ENCODE results near the gene LSM2.

Gene LSM2

DNA sequence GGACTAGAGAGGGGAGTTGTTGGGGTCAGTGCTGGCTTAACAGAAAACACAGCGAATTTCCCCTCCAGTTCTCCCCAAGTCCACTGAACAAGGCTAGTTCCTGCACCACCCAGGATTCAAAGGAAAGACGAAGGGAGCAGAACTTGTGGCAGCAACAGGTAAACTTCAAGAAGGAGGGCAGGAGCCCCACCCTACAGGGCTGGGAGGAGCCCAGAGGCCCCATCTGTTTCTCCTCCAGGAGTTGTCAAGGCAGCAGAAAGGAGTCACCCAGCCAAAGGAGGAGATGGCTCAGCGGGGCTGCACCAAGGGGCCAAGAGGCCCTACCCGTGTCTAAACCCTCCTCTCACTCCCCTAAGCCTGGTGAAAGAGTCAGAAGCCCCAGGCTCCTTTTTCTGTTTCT lies 42.6 kb downstream of the LSM2 start:
- no peak overlapping the region for H3K27ac ChIP-seq (ENCODE audit: low read length)
- no peaks in the 10 kb centered on the region for H3K27me3 ChIP-seq (ENCODE audit: low read depth, low read length)
- no peaks in the 10 kb centered on the region for H4K20me1 ChIP-seq (ENCODE audit: insufficient read depth, low read length)

GRCh38 chr6:31763619-31763940 lies 43.2 kb downstream of the LSM2 start:
- H3K36me3 ChIP-seq (replicated peaks; ENCODE audit: low read depth, low read length) = peaks cover 4% of the 10 kb centered on the region

More for the DNA sequence above, 42.6 kb downstream of the LSM2 start:
- no peak overlapping the region for H3K9ac ChIP-seq (ENCODE audit: low read length)
- H3K4me1 ChIP-seq (ENCODE audit: low read length) = no peaks in the 10 kb centered on the region
- no peak for TF ChIP-seq EZH2phosphoT487 (IDR thresholded peaks at IDR 0.05; ENCODE audit: low read depth)
- TF ChIP-seq, protein P1, sequence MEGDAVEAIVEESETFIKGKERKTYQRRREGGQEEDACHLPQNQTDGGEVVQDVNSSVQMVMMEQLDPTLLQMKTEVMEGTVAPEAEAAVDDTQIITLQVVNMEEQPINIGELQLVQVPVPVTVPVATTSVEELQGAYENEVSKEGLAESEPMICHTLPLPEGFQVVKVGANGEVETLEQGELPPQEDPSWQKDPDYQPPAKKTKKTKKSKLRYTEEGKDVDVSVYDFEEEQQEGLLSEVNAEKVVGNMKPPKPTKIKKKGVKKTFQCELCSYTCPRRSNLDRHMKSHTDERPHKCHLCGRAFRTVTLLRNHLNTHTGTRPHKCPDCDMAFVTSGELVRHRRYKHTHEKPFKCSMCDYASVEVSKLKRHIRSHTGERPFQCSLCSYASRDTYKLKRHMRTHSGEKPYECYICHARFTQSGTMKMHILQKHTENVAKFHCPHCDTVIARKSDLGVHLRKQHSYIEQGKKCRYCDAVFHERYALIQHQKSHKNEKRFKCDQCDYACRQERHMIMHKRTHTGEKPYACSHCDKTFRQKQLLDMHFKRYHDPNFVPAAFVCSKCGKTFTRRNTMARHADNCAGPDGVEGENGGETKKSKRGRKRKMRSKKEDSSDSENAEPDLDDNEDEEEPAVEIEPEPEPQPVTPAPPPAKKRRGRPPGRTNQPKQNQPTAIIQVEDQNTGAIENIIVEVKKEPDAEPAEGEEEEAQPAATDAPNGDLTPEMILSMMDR (IDR thresholded peaks at IDR 0.05; ENCODE audit: low read depth, low read length) = no peak
- no peaks in the 10 kb centered on the region for H3K79me2 ChIP-seq (ENCODE audit: low read length)
- H3K4me3 ChIP-seq (ENCODE audit: low read length) = no peak overlapping the region
- H2AFZ ChIP-seq (ENCODE audit: low read depth, low read length) = no peak overlapping the region
- H3K36me3 ChIP-seq (replicated peaks; ENCODE audit: low read depth, low read length) = peaks cover 4% of the 10 kb centered on the region
- H3K9me3 ChIP-seq (ENCODE audit: insufficient read depth, low read length) = no peaks in the 10 kb centered on the region
- H3K4me2 ChIP-seq (ENCODE audit: low read length) = no peak overlapping the region

DNA sequence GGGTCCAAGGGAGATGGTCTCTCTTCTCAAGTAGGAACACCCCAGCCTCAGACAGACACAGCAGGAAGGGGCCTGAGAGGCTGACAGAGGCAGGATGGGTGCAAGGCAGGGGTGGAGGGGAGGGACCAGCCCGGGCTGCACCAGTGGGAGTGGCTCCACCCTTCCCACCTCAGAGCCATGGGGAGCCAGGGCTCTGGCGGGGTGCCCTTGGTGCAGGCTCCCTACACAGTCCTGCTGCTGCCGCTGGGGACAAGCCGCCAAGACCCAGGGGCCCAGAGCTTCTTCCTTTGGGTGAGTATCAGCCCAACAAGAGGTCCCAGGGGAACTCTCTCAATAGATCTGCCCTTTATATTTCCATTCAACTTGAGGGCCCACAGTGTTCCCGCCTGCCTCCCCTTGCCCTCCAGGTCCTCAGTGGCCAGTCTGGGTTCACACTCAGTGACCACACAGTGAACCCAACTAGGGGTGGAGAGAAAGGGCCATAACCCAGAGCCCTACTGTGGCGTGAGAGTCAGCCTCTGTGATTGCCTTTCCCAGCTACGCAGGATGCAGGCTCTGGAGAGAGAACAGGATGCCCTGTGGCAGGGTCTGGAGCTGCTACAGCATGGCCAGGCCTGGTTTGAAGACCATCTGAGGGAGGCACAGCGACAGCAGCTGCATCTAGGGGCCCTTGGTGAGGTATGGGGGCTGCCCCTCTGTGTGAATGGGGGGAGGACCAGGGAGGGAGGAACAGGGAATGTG lies 43.7 kb downstream of the LSM2 start:
- Histone ChIP-seq H3K4me3 (ENCODE audit: low read length) (no peak overlapping the region), H3K79me2 (ENCODE audit: low read length) (no peaks in the 10 kb centered on the region), H3K27me3 (ENCODE audit: low read depth, low read length) (no peaks in the 10 kb centered on the region), H3K36me3 (replicated peaks; ENCODE audit: low read depth, low read length) (peaks cover 4% of the 10 kb centered on the region), H3K9ac (ENCODE audit: low read length) (no peak overlapping the region), H3K4me1 (ENCODE audit: low read length) (no peaks in the 10 kb centered on the region), H3K4me2 (ENCODE audit: low read length) (no peak overlapping the region), H3K9me3 (ENCODE audit: insufficient read depth, low read length) (no peaks in the 10 kb centered on the region), H3K27ac (ENCODE audit: low read length) (no peak overlapping the region), H4K20me1 (ENCODE audit: insufficient read depth, low read length) (no peaks in the 10 kb centered on the region), H2AFZ (ENCODE audit: low read depth, low read length) (no peak overlapping the region)
- TF ChIP-seq EZH2phosphoT487 (IDR thresholded peaks at IDR 0.05; ENCODE audit: low read depth) = no peak
- TF ChIP-seq, protein P1 (IDR thresholded peaks at IDR 0.05; ENCODE audit: low read depth, low read length) = no peak

More at GRCh38 chr6:31763619-31763940, 43.2 kb downstream of the LSM2 start:
- Histone ChIP-seq H3K27ac (ENCODE audit: low read length) (no peak overlapping the region), H3K9ac (ENCODE audit: low read length) (no peak overlapping the region), H3K9me3 (ENCODE audit: insufficient read depth, low read length) (no peaks in the 10 kb centered on the region), H3K4me1 (ENCODE audit: low read length) (no peaks in the 10 kb centered on the region), H2AFZ (ENCODE audit: low read depth, low read length) (no peak overlapping the region), H3K27me3 (ENCODE audit: low read depth, low read length) (no peaks in the 10 kb centered on the region), H3K4me3 (ENCODE audit: low read length) (no peak overlapping the region), H4K20me1 (ENCODE audit: insufficient read depth, low read length) (no peaks in the 10 kb centered on the region), H3K4me2 (ENCODE audit: low read length) (no peak overlapping the region), H3K79me2 (ENCODE audit: low read length) (no peaks in the 10 kb centered on the region)
- no peak for TF ChIP-seq EZH2phosphoT487 (IDR thresholded peaks at IDR 0.05; ENCODE audit: low read depth)
- TF ChIP-seq, protein P1 (IDR thresholded peaks at IDR 0.05; ENCODE audit: low read depth, low read length) = no peak

GRCh38 chr6:31762356-31762755 lies 44.4 kb downstream of the LSM2 start, which contains the start of gene SAPCD1:
SAPCD1 (plus strand) TSS chr6:31762656; CDS start chr6:31763055, 399 bp downstream.
- Histone ChIP-seq H3K4me3 (ENCODE audit: low read length) (no peak within 1 kb of the TSS), H3K79me2 (ENCODE audit: low read length) (no peaks in the 10 kb centered on the region), H2AFZ (ENCODE audit: low read depth, low read length) (no peak within 1 kb of the TSS), H3K36me3 (replicated peaks; ENCODE audit: low read depth, low read length) (peaks cover 4% of the 10 kb centered on the region), H3K9ac (ENCODE audit: low read length) (no peak within 1 kb of the TSS), H3K27ac (ENCODE audit: low read length) (no peak within 1 kb of the TSS), H4K20me1 (ENCODE audit: insufficient read depth, low read length) (no peaks in the 10 kb centered on the region), H3K9me3 (ENCODE audit: insufficient read depth, low read length) (no peaks in the 10 kb centered on the region), H3K4me1 (ENCODE audit: low read length) (no peaks in the 10 kb centered on the region), H3K4me2 (ENCODE audit: low read length) (no peak within 1 kb of the TSS), H3K27me3 (ENCODE audit: low read depth, low read length) (no peaks in the 10 kb centered on the region)
- TF ChIP-seq, protein P1 (IDR thresholded peaks at IDR 0.05; ENCODE audit: low read depth, low read length) = no peak
- no peak for TF ChIP-seq EZH2phosphoT487 (IDR thresholded peaks at IDR 0.05; ENCODE audit: low read depth)
